Neuronal stem cell (in vitro differentiated cells): Measurements from ENCODE around the gene PDE9A.

ENCODE experiments used
- DNase-seq: peaks from one replicate; pipeline ENCODE4 v3.0.0-alpha.2; 2013; ENCODE audit warnings: low spot score
- H2AFZ ChIP-seq: one replicate; pipeline ENCODE4 v1.6.1; 2013; ENCODE audit warnings: mild to moderate bottlenecking, low read length, inconsistent platforms
- H2AK5ac ChIP-seq: 2 replicates; pipeline ENCODE4 v1.6.1; 2013; ENCODE audit warnings: low read depth, mild to moderate bottlenecking, inconsistent platforms, low read length, moderate library complexity, mixed read lengths
- H2BK120ac ChIP-seq: 2 replicates; pipeline ENCODE4 v1.6.1; 2013; ENCODE audit warnings: low read depth, mild to moderate bottlenecking, inconsistent platforms, low read length, moderate library complexity, mixed read lengths
- H2BK12ac ChIP-seq: one replicate; pipeline ENCODE4 v1.6.1; 2013; ENCODE audit warnings: low read length, inconsistent platforms
- H2BK15ac ChIP-seq: 2 replicates; pipeline ENCODE4 v1.6.1; 2013; ENCODE audit warnings: mild to moderate bottlenecking, low read length, inconsistent platforms, mixed read lengths
- H2BK5ac ChIP-seq: one replicate; pipeline ENCODE4 v1.6.1; 2013; ENCODE audit warnings: inconsistent platforms, mild to moderate bottlenecking, low read length, moderate library complexity
- H3K14ac ChIP-seq: one replicate; pipeline ENCODE4 v1.6.1; 2013; ENCODE audit warnings: low read length, inconsistent platforms
- H3K18ac ChIP-seq: 2 replicates; pipeline ENCODE4 v1.6.1; 2013; ENCODE audit warnings: low read length, inconsistent platforms
- H3K23ac ChIP-seq: 2 replicates; pipeline ENCODE4 v1.6.1; 2013; ENCODE audit warnings: low read depth, mild to moderate bottlenecking, mixed read lengths, low read length, inconsistent platforms; ENCODE audit not compliant: poor library complexity
- H3K27ac ChIP-seq: replicated peaks from 3 replicates; pipeline ENCODE4 v1.5.1; 2013; ENCODE audit warnings: low read length, inconsistent platforms
- H3K27me3 ChIP-seq, 3 experiments: 2 replicates each; pipeline ENCODE4 v1.6.1; 2013; ENCODE audit warnings: low read length in 3 of 3, mild to moderate bottlenecking in 2 of 3, inconsistent platforms in 1 of 3, low read depth in 1 of 3, mixed read lengths in 1 of 3, moderate library complexity in 1 of 3; ENCODE audit not compliant: control insufficient read depth in 3 of 3, insufficient read depth in 3 of 3
- H3K36me3 ChIP-seq, 2 donors: replicated peaks in 1 of 2; 2 replicates each; pipeline ENCODE4 v1.6.1; 2013; ENCODE audit warnings: low read length in 2 of 2; ENCODE audit not compliant: control insufficient read depth in 2 of 2, insufficient read depth in 2 of 2
- H3K4ac ChIP-seq: 2 replicates; pipeline ENCODE4 v1.6.1; 2013; ENCODE audit warnings: inconsistent platforms, mild to moderate bottlenecking, low read length, moderate library complexity
- H3K4me1 ChIP-seq, 2 donors: 1 replicate in 1 of 2; 2 replicates in 1 of 2; pipeline ENCODE4 v1.6.1; 2013; ENCODE audit warnings: low read length in 2 of 2, low read depth in 1 of 2; ENCODE audit not compliant: control insufficient read depth in 2 of 2, insufficient read depth in 1 of 2
- H3K4me2 ChIP-seq: one replicate; pipeline ENCODE4 v1.6.1; 2013; ENCODE audit warnings: mild to moderate bottlenecking, low read length, inconsistent platforms; ENCODE audit not compliant: insufficient read depth, poor library complexity, severe bottlenecking
- H3K4me3 ChIP-seq, 2 donors: 2 replicates each; pipeline ENCODE4 v1.5.1; 2013; ENCODE audit warnings: low read length in 2 of 2, mild to moderate bottlenecking in 2 of 2, inconsistent platforms in 1 of 2, moderate library complexity in 1 of 2
- H3K79me1 ChIP-seq: one replicate; pipeline ENCODE4 v1.6.1; 2013; ENCODE audit warnings: low read depth, mild to moderate bottlenecking, inconsistent platforms, low read length, moderate library complexity
- H3K9ac ChIP-seq: one replicate; pipeline ENCODE4 v1.6.1; 2013; ENCODE audit warnings: mild to moderate bottlenecking, low read depth, low read length, inconsistent platforms; ENCODE audit not compliant: poor library complexity
- H3K9me3 ChIP-seq, 2 donors: replicated peaks in 1 of 2; 2 replicates each; pipeline versions ENCODE3 to v1.6.1; 2013; ENCODE audit warnings: low read length in 2 of 2, mild to moderate bottlenecking in 2 of 2, inconsistent platforms in 1 of 2, low read depth in 1 of 2, mixed read lengths in 1 of 2, moderate library complexity in 1 of 2; ENCODE audit not compliant: control insufficient read depth in 2 of 2, insufficient read depth in 1 of 2
- H4K8ac ChIP-seq: one replicate; pipeline ENCODE4 v1.6.1; 2013; ENCODE audit warnings: low read depth, mild to moderate bottlenecking, inconsistent platforms, low read length, moderate library complexity
- H4K91ac ChIP-seq: one replicate; pipeline ENCODE4 v1.6.1; 2013; ENCODE audit warnings: low read length, low read depth, mild to moderate bottlenecking, inconsistent platforms; ENCODE audit not compliant: poor library complexity
- WGBS, 2 donors: extraction: QIAGEN DNeasy Blood & Tissue Kit; methylation state at CpG; one replicate each; pipeline ENCODE4 v1.1.7; 2013; ENCODE audit warnings: missing lambda C conversion rate in 2 of 2, mixed read lengths in 1 of 2; ENCODE audit not compliant: insufficient read length in 2 of 2, insufficient replicate concordance in 1 of 2; ENCODE audit errors: extremely low coverage in 2 of 2; 5-methylcytosine and 5-hydroxymethylcytosine counted together

PDE9A gene

DNA sequence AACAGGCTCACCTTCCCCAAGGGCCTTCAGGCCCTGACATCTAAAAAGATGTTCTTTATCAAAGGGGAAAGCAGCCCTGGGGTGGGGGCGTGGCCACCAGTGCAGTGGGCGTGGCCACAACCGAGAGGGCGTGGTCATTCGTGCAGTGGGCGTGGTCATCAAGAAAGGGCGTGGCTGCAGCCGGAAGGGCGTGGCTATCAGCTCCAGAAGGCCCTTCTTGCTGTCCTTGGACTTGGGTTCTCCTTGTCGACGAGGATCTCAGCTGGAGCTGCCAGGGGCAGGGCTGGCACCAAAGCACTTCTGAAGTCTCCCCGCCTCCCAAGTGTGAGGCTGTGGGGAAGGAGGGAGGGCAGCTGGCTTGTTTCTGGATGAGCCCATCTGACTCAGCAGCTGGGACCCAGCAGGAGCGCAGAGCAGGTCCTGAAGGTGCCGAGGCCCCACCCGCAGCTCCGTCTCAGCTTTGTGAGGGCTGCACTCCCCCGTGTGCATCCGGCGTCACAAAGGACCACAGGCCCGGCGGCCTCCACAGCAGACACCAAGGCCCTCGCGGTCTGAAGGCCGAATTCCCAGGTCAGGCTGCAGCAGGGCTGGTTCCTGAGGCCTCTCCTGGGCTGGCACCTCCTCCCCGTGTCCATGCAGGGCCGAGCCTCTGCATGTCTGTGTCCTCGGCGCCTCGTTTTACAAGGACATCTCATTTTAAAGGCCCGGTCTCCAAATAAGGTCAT is 12.8 kb downstream of the PDE9A start:
- Histone ChIP-seq H2BK120ac (no peak overlapping the region), H2BK15ac (peak overlapping the region; percentile 46), H3K23ac (peak overlapping the region; percentile 16), H3K36me3 (peaks cover 23 to 27% of the 10 kb centered on the region in 2 donors), H3K18ac (peak overlapping the region; percentile 73), H3K4me3 (no peak overlapping the region), H3K14ac (peak overlapping the region; percentile 60), H4K8ac (no peak overlapping the region), H3K27me3 (peaks cover 0 to 9% (median 0%) of the 10 kb centered on the region in 3 experiments), H2BK12ac (peak overlapping the region; percentile 51), H3K79me1 (peaks cover 29% of the 10 kb centered on the region), H3K4me2 (no peak overlapping the region), H3K9me3 (peaks cover 5 to 14% of the 10 kb centered on the region in 2 donors), H2AFZ (no peak overlapping the region), H2AK5ac (peak overlapping the region; percentile 91), H4K91ac (no peak overlapping the region), H3K27ac (no peak overlapping the region), H3K4me1 (peaks cover 21 to 27% of the 10 kb centered on the region in 2 donors), H3K4ac (peak overlapping the region; percentile 95), H3K9ac (no peak overlapping the region), H2BK5ac (no peak overlapping the region)
- DNase-seq: no peak
- no CpG with 5 or more reads among the region's 30 CpGs for WGBS, 2 donors

DNA sequence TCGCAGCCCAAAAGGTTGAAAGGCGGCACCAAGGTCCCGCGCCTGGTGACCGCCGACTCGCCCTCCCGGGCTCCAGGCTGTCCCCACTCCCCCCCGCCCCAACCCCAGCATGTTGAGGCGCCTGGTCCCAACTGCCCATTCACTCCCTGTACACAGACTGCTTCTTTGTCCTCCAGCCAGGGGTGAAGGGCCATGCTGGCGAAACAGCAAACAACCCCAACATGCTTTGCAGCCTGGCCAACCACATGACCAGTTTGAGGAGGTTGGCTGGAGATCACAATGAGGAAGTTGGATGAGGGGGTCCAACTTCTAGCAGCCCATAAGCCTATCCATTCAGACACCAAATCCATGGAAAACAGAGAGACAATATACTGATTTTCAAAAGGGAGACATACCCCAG is 13.5 kb downstream of the PDE9A start:
- no peak for DNase-seq
- no peak overlapping the region for H3K14ac ChIP-seq
- no peak overlapping the region for H4K8ac ChIP-seq
- peaks cover 29% of the 10 kb centered on the region for H3K79me1 ChIP-seq
- H3K4ac ChIP-seq: no peak overlapping the region
- H3K4me3 ChIP-seq: no peak overlapping the region
- H2BK15ac ChIP-seq: no peak overlapping the region
- no peak overlapping the region for H3K4me2 ChIP-seq
- no peak overlapping the region for H4K91ac ChIP-seq
- peaks cover 21 to 25% of the 10 kb centered on the region in 2 donors for H3K36me3 ChIP-seq
- WGBS, 2 donors: no CpG with 5 or more reads among the region's 11 CpGs
- H2AFZ ChIP-seq: no peak overlapping the region
- H3K4me1 ChIP-seq: peaks cover 21 to 27% of the 10 kb centered on the region in 2 donors
- H3K9me3 ChIP-seq: peaks cover 5 to 14% of the 10 kb centered on the region in 2 donors
- no peak overlapping the region for H3K23ac ChIP-seq
- H3K27ac ChIP-seq: no peak overlapping the region
- no peak overlapping the region for H2BK12ac ChIP-seq
- H3K18ac ChIP-seq: peak overlapping the region; percentile 16
- H2BK120ac ChIP-seq: no peak overlapping the region
- peak overlapping the region; percentile 91 for H2AK5ac ChIP-seq
- peaks cover 0 to 9% (median 0%) of the 10 kb centered on the region in 3 experiments for H3K27me3 ChIP-seq
- no peak overlapping the region for H3K9ac ChIP-seq
- no peak overlapping the region for H2BK5ac ChIP-seq

DNA sequence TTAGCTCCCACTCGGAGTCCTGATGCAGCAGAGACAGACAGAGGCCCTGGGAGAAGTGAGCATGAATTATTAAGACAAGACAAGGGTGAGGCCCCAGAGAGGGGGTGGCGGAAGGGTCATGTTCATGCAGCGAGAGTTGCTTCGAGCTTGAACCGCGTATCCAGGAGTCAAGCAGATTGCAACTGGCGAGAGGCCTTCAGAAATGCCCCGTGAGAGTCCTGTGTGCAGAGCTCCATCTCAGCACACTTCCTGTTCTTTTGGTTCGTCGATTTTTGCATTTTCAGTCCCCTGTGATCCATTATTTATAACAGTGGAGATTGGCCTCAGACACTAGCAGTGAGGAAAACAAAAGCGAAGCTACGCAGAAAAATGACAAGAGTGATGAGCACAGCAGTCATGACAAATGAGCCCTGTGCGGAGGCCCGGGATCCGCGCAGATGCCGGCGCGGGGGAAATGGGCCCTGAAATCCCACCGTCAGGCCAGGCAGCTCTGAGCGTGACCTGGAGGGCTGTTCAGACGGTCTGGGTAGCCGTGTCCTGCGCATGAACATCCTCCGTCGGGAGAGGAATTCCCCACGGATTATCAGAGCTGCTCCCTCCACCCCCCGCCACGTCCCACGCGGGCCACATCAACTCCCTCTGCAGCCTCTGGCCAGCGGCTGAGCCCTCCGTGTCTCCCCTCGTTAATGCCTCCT is 15.0 kb downstream of the PDE9A start:
- Histone ChIP-seq H3K4me3 (no peak overlapping the region), H3K4ac (no peak overlapping the region), H3K9ac (no peak overlapping the region), H3K9me3 (peaks cover 5% of the 10 kb centered on the region in 2 donors), H2BK12ac (no peak overlapping the region), H3K18ac (no peak overlapping the region), H3K23ac (no peak overlapping the region), H2AK5ac (peak overlapping the region; percentile 22), H3K27me3 (peaks cover 0 to 2% (median 0%) of the 10 kb centered on the region in 3 experiments), H4K91ac (no peak overlapping the region), H3K27ac (no peak overlapping the region), H3K79me1 (peaks cover 16% of the 10 kb centered on the region), H3K4me2 (no peak overlapping the region), H3K36me3 (peaks cover 9 to 12% of the 10 kb centered on the region in 2 donors), H3K4me1 (peaks cover 33 to 36% of the 10 kb centered on the region in 2 donors), H2BK15ac (no peak overlapping the region), H2BK120ac (no peak overlapping the region), H2BK5ac (no peak overlapping the region), H4K8ac (no peak overlapping the region), H2AFZ (peak overlapping the region; percentile 6), H3K14ac (no peak overlapping the region)
- no CpG with 5 or more reads among the region's 34 CpGs for WGBS, 2 donors
- DNase-seq: no peak

DNA sequence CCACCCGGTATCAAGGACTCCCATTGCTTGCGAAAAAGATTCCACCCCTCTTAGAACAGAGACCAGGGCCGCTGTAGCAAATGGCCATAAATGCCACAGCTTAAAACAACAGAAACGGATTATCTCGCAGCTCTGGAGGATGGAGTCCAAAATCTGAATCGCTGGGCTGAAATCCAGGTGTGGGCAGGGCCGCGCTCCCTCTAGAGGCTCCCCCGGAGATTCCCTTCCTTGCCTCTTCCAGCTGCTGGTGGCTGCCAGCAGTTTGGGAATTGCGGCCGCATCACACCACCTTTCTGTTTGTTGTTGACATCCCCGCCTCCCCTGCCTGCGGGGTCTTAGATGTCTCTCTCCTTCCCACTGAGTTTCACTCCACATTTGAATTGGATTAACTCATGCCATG is 15.6 kb downstream of the PDE9A start:
- H3K4ac ChIP-seq: no peak overlapping the region
- no peak overlapping the region for H2BK15ac ChIP-seq
- no peak overlapping the region for H2BK120ac ChIP-seq
- H3K23ac ChIP-seq: no peak overlapping the region
- no peak overlapping the region for H3K9ac ChIP-seq
- no peak overlapping the region for H3K4me3 ChIP-seq
- H3K18ac ChIP-seq: no peak overlapping the region
- H3K27me3 ChIP-seq: peaks cover 0 to 2% (median 0%) of the 10 kb centered on the region in 3 experiments
- H2BK5ac ChIP-seq: no peak overlapping the region
- no peak for DNase-seq
- no peak overlapping the region for H4K91ac ChIP-seq
- peaks cover 15% of the 10 kb centered on the region for H3K79me1 ChIP-seq
- H2BK12ac ChIP-seq: no peak overlapping the region
- H2AFZ ChIP-seq: no peak overlapping the region
- H3K4me2 ChIP-seq: no peak overlapping the region
- WGBS, 2 donors: no CpG with 5 or more reads among the region's 13 CpGs
- no peak overlapping the region for H3K27ac ChIP-seq
- H3K36me3 ChIP-seq: peaks cover 9 to 10% of the 10 kb centered on the region in 2 donors
- H3K4me1 ChIP-seq: peaks cover 39 to 42% of the 10 kb centered on the region in 2 donors
- H3K14ac ChIP-seq: no peak overlapping the region
- H3K9me3 ChIP-seq: peaks cover 5% of the 10 kb centered on the region in 2 donors
- H2AK5ac ChIP-seq: no peak overlapping the region
- no peak overlapping the region for H4K8ac ChIP-seq
